GM19099 (cell line): ENCODE results near the gene RPS3.

Source experiments
- POLR2A ChIP-seq: IDR thresholded peaks from 3 replicates; pipeline ENCODE4 v1.6.1; 2011; ENCODE audit warnings: low read depth; ENCODE audit not compliant: insufficient read length; ENCODE audit errors: extremely low read depth

Gene RPS3

DNA sequence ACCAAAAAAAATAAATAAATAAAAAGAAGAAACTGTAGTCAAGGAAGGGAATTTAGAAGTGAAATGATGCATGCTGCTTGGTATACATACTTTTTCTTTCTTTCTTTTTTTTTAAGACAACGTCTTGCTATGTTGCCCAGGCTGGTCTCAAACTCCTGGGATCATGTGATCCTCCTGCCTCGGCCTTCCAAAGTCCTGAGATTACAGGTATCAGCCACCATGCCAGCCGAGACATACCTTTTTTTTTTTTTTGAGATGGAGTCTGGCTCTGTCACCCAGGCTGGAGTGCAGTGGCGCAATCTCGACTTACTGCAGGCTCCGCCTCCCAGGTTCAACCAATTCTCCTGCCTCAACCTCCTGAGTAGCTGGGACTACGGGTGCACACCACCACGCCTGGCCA is 26.1 kb upstream of the RPS3 start:
- no peak for TF ChIP-seq POLR2A

DNA sequence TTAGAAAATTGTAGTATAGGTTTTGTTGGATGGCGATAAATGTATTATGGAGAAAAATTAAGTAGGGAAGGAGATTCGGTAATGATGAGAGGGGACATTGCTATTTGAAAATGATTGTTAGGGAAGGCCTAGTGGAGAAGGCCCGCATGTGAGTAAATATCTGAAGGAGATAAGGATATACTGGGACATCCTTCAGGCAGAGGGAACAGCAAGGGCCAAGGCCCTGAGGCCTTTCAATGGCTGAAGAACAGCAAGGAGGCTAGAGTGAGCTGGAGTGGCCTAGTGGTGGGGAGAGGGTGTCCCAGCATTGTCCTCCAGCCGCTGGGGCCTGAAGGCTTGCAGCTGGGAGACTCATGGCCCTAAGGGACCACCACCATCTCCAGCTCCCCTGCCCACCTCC is 24.7 kb upstream of the RPS3 start:
- no peak for TF ChIP-seq POLR2A

DNA sequence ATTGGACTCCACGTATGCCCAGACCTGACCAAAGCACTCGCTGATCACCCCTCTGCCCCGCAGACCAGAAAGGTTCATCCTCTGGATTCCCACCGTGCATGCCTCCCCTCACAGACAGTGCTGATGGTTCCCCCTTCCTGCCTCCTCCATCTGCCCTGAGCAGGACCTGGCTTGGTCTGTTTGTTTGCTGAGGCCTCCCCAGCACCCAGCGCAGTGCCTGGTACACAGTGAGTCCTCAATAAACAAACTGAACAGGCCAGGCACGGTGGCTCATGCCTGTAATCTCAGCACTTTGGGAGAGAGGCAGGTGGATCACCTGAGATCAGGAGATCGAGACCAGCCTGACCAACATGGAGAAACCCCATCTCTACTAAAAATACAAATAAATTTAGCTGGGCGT is 23.7 kb upstream of the RPS3 start:
- TF ChIP-seq POLR2A: no peak

DNA sequence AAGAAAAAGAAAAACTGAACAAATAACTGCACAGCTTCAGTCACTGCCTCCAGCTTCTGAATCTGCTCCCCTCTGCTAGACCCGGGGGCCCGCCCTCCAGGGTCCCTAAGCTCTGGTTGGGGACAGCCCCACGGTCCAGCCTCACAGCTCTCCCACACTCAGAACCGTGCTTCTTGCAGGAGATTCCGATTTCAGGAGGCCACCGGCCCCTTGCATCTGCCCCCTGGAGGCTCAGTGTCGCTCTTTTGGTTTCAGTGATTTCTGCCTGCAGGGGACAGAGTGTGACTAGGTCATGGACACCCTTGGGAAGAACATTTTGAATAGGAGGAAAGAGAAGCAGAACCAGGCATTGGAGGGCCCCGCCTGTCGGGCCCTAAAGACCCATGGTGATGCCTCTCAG is 23.1 kb upstream of the RPS3 start:
- no peak for TF ChIP-seq POLR2A

DNA sequence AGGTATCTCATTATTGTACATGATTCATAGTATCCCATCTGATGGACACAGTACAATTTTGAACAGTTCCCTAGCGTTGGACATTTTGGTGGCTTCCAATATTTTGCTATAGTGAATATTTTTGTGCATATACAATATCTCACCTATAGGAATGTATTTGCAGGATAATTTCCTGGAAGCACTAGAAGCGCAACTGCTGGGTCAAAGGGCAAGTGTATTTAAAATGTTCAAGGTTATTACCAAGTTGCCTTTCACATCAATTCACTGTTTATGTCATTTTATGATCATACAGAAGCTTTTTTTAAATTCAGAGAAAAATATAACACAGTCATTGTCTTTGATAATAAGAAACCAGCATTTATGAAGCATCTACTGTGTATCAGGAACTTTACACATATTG is 19.1 kb upstream of the RPS3 start:
- no peak for TF ChIP-seq POLR2A

DNA sequence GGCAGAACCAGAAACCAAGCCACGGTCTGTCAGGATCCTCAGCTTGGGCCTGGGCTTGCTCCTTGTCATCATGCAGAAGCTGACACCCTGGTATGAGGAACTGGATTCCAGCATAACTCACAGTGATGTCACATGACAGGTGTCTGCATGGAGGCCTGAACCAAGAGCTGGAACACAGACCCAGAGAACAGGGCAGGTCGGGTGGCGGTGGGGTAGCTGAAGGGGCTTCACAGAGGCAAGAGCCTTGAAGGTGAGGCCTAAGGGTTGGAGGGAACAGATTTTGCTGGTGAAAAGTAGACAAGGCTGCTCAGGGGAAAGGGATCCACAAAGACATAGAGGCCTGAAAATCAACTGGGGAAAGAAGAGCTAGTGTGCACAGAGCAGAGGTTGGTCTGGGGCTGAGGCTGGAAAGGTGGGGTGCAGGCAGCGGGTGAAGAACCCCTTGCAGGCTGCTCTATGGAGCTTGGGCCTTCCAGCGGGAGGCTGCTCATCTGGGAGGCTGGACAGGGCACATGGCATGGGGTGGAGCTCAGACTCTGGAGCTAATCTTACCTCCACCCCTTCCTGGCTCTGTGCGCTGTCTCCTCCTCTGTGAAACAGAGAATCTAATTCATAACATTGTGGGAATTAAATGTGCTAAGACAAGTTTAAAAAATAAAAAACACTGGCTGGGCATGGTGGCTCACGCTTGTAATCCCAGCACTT is 18.4 kb upstream of the RPS3 start:
- no peak for TF ChIP-seq POLR2A

DNA sequence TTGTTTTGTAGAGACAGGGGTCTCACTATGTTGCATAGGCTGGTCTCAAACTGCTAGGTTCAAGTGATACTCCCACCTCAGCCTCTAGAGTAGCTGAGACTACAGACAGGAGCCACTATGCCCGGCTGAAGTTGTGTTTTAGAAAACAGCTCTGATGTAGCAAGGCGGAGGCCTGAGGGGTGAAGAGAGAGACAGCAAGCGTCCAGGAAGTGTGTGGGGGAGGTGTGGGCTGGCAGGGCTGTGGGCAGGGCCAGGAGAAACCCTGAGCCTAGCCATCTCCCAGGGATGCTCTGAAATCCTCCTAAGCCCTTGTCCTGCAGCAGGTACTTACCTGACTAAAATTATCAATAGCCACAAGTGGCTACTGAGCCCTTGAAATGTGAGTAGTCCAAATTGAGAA is 16.1 kb upstream of the RPS3 start:
- TF ChIP-seq POLR2A: no peak

DNA sequence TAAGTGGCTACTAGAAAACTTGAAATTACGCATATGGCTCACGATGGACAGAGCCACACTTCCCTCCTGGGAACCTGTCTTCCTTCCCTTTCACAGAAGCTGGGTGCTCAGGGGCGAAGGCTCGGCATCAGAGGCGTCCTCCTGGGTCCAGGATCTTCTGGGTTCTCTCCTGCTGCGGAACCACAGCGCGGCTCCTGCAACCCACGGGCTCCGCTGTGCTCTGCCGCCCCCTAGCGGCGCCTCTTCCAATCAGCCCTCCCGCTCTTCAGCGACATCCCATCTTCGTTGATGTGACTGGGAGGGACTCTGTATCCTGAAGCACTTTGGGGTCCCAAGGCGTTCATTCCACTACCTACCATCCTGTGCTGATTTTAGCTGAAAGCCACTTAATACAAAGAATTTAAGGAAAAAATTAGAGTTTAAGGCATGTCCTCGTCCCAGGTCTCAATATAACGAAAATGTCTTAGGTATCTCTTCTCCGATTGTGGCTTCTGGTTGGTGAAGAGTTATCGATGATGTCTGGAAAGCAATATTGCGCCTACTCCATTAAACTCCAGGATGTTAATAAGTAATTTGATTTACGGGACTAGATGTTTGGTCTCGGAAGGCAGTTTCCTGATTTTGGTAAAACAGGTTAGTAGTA is 14.8 kb upstream of the RPS3 start:
- TF ChIP-seq POLR2A: no peak

DNA sequence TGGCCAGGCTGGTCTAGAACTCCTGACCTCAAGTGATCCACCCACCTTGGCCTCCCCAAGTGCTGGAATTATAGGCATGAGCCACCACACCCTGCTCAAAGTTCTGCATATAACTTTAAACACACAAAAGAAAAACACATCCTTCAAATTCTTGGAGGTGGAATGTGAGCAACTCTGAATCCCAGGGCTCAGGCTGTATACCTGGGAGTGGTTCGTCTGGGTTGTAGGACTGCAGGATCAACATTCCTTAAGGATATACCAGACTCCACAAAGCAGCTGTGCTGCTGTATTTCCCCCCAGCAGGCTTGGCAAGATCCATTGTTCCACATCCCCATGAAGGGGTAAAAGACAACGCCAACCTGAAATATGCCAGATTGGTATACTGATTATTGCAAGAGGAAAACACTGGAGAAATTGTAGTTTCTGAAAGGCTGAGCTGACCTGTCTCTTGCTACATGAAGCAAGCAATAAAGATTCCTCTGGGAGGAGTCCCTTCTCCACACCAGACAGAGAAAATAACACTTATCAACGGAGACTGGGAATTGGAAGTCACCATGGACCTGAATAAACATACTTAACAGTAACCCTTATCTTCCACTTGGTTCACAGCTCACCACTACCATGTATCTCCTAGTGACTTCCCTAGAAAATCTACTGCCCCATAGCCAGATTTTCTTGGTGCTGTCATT is 12.2 kb upstream of the RPS3 start:
- TF ChIP-seq POLR2A: no peak

DNA sequence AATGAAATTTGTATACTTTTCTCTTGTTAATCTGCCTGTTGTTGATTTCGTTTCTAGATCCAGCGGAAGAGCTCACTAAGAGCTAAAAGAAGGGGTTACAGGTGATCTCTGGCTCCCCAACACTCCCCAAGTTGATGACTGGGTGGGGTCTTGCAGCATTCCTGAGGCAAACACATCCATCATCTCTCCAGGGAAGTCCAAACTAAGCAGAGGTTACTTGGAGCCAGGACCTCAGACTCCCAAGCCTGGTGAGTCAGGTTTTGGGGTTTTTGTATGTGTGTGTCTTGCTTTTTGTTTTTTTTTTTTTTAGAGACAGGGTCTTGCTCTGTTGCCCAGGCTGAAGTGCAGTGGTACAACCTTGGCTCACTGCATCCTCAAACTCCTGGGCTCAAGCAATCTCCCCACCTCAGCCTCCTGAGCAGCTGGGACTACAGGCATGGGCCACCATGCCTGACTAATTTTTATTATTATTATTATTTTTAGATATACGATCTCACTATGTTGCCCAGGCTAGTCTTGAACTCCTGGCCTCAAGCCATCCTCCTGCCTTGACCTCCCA is 11.5 kb upstream of the RPS3 start:
- no peak for TF ChIP-seq POLR2A

DNA sequence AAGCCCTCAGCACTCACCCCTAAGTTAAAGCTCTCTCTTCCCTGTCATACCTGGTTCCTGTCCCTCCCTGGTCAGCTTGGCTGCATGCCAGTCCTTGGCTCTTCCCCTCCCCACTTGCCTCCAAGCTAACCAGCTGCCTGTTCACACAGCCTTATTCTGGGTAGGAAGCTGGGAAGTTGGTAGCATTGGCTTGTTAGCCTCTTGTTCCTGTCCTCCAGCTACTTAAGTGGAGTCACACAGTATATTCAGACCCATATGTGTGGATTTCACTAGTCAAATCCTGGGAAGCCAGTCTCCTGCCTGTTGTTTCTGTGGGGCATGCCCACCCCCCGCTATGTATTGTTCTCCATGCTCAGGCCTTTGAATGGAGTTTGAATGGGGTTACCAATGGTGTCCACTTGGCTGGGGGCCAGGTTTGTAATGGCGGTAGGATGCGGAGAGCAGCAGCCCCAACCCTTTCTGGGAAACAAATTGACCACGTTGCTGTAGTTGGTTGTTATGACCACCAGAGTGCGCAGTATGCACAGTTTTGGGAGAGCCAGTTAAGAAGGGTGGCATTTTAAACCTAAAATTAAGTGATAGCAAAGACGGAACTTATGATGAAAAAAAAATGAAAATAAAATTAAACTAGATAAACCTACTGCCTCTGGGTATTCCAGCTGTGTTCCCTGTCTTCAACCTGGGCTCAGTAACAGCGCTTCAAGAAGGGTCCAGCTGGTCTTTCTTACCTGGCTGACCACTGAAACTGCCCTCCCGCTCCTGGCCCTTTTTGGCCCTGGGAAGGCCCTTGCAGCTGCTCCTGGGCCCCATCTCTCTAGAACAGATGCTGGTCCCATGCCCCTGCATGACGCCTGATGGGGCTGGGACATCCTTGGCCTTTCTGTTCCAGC is 10.7 kb upstream of the RPS3 start:
- TF ChIP-seq POLR2A: no peak

DNA sequence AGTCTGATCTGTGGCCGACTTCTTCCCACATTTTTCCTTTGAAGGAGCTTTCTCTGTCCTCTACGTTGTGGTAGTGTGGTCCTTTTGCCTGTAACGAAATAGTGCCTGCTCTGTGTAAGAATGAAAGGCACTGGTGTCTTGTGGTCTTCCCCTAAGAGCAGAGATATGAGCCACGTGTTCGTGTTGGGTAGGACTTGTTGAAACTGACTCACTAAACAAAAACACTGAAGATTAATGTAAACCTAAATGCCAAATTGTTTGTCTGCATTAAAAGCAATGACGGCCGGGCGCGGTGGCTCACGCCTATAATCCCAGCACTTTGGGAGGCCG is 10.1 kb upstream of the RPS3 start:
- no peak for TF ChIP-seq POLR2A

DNA sequence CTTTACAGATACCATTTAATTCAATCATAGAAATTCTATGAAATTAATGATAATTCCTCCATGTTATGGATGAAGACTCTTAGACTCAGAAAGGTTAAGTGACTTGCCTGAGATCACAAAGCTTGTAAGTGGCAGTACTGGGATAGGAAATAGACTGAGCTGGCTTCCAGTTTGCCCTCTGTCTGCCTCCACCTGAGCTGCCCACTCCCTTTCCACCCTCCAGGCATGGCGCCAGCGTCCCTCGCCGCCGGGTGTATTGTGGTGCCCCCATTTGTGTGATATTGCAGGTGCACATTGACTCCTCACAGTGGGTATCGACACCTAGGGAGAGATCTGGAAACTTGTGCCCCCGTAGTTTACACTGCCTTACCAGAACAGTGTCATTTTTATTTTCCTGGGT is 9.4 kb upstream of the RPS3 start:
- TF ChIP-seq POLR2A: no peak

DNA sequence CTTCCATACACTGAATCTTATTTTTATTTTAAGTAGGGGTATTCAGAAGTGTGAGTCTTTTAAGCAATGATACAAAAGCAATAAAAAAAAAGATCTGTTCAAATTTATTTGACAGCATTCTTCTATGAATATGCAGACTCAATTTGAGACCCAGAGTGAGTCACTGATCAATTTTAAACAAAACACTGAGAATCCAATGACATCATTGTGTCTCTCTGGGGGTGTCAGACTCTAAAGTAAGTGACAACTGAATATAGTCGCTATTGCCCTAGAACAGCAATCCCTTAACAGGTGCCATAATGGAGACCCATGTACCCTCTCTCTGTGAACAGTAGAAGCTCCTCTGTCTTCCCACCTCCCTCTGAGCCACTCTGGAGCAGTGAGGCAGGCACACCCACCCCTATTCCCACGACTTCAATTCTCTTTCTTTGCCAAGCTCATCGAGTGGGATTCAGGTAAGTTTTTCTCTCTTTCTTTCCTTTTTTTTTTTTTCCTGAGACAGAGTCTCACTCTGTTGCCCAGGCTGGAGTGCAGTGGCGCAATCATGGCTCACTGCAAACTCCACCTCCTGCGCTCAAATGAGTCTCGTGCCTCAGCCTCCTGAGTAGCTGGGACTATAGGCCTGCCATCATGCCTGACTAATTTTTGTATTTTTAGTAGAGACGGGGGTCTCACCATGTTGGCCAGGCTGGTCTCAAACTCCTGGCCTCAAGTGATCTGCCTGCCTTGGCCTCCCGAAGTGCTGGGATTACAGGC is 5.1 kb upstream of the RPS3 start:
- TF ChIP-seq POLR2A: no peak
